ENCODE data around the gene OTOG.

OTOG gene

DNA sequence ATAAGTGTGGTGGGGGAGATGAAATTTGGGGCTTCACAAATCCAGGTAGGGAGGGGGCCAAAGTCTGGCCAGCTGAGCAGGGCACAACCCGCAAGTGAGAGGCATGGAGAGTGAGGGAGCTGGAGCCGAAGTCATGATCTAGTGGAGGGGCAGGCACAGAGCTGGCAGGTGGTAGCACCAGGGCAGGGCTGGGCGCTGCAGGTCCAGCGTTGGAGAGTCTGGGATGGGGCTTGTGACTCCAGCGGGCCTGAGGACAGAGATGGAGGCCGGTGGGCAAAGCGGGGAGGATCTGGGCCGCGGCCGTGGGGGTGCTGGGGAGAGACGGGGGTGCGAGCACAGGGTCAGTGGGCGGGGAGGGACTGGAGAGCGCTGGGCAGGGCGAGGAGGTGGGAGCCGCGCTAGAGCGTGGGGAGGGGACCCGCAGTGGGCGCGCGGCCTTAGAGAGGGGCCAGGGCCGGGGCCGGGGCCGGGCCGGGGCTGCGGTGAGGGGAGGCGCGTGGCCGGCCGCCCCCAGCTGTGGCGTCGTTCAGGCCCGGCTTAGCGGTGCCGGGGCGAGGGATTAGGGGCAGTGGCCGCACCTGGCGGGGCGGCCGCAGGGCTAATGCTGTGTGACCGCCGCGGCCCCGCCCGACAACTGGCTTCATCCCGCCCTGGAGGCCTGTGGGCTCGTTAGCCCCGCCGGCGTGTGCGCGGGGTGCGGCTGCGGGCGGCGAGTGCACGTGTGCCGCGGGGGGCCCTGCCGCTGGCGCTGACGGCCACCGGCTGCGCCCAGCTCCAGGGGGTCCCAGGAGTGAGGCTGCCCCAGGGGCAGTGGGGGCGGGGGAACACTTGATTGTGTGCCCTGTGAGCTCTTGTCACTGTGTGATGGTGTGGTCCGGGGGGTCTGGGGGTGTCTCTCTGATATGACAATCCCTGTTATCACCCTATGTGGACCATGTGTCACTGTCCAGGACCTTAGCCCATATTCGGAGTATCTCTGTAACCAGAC is 148.7 kb downstream of the OTOG start:
- DNase-seq (ENCODE audit: low spot score in 2 of 2) (no peak), ATAC-seq (peak; percentile 4)
- Mint-ChIP-seq H3K36me3 (no peaks in the 10 kb centered on the region), H3K4me1 (no peaks in the 10 kb centered on the region), H3K4me3 (no peak overlapping the region), H3K27ac (no peak overlapping the region), H3K9me3 (no peaks in the 10 kb centered on the region)

DNA sequence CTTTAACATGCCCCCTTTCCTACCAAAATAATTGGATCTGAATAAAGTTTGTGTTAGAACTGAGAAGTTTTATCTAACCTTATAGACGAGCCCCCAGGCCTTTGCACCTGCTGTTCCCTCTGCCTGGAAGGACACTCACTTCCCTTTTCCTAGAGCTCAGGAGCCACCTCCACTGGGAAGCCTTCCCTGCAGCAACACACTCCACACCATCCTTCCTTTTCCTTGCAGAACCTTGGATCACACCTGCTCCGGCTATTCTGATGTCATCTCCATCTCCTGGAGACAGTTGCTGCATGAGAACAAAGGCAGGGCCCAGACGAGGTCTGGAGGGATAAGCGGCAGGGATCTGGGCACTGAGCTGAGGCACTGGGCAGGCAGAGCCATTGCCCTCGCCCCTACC is 149.7 kb downstream of the OTOG start:
- Mint-ChIP-seq H3K27ac (no peak overlapping the region), H3K4me1 (no peaks in the 10 kb centered on the region), H3K9me3 (no peaks in the 10 kb centered on the region), H3K36me3 (no peaks in the 10 kb centered on the region), H3K4me3 (no peak overlapping the region)
- ATAC-seq (no peak), DNase-seq (ENCODE audit: low spot score in 2 of 2) (no peak)

All from stimulated activated effector memory CD8-positive, alpha-beta T cell treated with anti-CD3 and anti-CD28 coated beads, Interleukin-12 subunit alpha, Interleukin-12 subunit beta, amount 100 ng/mL, for 72 hours (primary cell).